Smooth muscle cell (in vitro differentiated cells): ENCODE results near the gene HNF1B. TPM values are rescaled to one million over a fixed set of nuclear protein-coding genes. Genes with fewer than 3 reads are reported as not detected.

Experiments used
- DNase-seq: peaks from one replicate; lab custom pipeline; 2025; ENCODE audit not compliant: unreplicated experiment; lab: John Stamatoyannopoulos, UW
- H2AFZ ChIP-seq: fragments of 200-600 bp; sonication (generic); 2 replicates; pipeline ENCODE4 v1.6.0; 2016; ENCODE audit warnings: antibody characterized with exemption, low read depth, mild to moderate bottlenecking
- H3F3A ChIP-seq: fragments of 200-600 bp; sonication (generic); 2 replicates; pipeline ENCODE4 v1.6.0; 2017; ENCODE audit warnings: antibody characterized with exemption, low read depth
- H3K27ac ChIP-seq: fragments of 200-600 bp; sonication (generic); 2 replicates; pipeline ENCODE4 v1.5.1; 2016; ENCODE audit warnings: low read depth, mild to moderate bottlenecking
- H3K27me3 ChIP-seq: fragments of 200-600 bp; sonication (generic); 2 replicates; pipeline ENCODE4 v1.6.1; 2016; ENCODE audit warnings: low read depth, mild to moderate bottlenecking
- H3K36me3 ChIP-seq: fragments of 200-600 bp; sonication (generic); 2 replicates; pipeline ENCODE4 v1.5.1; 2016; ENCODE audit warnings: low read depth
- H3K4me1 ChIP-seq: fragments of 200-600 bp; sonication (generic); 2 replicates; pipeline ENCODE4 v1.5.1; 2016; ENCODE audit warnings: low read depth
- H3K4me2 ChIP-seq: fragments of 200-600 bp; sonication (generic); 2 replicates; pipeline ENCODE4 v1.6.0; 2016; ENCODE audit warnings: mild to moderate bottlenecking
- H3K4me3 ChIP-seq: fragments of 200-600 bp; sonication (generic); 2 replicates; pipeline ENCODE4 v1.5.1; 2016; ENCODE audit warnings: mild to moderate bottlenecking
- H3K79me2 ChIP-seq: fragments of 200-600 bp; sonication (generic); 2 replicates; pipeline ENCODE4 v1.6.0; 2016; ENCODE audit warnings: low read depth, mild to moderate bottlenecking
- H3K9ac ChIP-seq: fragments of 200-600 bp; sonication (generic); 2 replicates; pipeline ENCODE4 v1.6.0; 2016; ENCODE audit warnings: low read depth
- H3K9me3 ChIP-seq: fragments of 200-600 bp; sonication (generic); replicated peaks from 2 replicates; pipeline ENCODE4 v1.5.1; 2016; ENCODE audit warnings: low read depth
- H4K20me1 ChIP-seq: fragments of 200-600 bp; sonication (generic); 2 replicates; pipeline ENCODE4 v1.6.0; 2016; ENCODE audit warnings: low read depth
- CTCF ChIP-seq: fragments of 200-600 bp; sonication (generic); IDR thresholded peaks from 2 replicates; pipeline ENCODE4 v1.5.1; 2017; ENCODE audit warnings: borderline replicate concordance, mild to moderate bottlenecking, antibody characterized with exemption; ENCODE audit not compliant: insufficient read depth, poor library complexity, severe bottlenecking
- WGBS: methylation state at CpG from one replicate; pipeline ENCODE4 v1.1.7; 2016; ENCODE audit warnings: low lambda C conversion rate; 5-methylcytosine and 5-hydroxymethylcytosine counted together
- polyA plus RNA-seq: library from polyadenylated mRNA; unstranded; fragments of >200 nt; fragmentation: Nextera tagmentation; extraction: Ambion mirVana; gene quantifications from 2 replicates; pipeline ENCODE4 v1.2.1, GENCODE V29; 2016
- total RNA-seq: library from RNA; depleted of rRNA; stranded (reverse); fragments of >200 nt; gene quantifications from 2 replicates; pipeline ENCODE4 v1.2.3, GENCODE V29; 2014

The HNF1B gene
- total and polyA plus RNA-seq, 2 experiments from 2014 or later: not detected

GRCh38 chr17:37743612-37743874 lies 1.3 kb downstream of the HNF1B start:
- Histone ChIP-seq H3K4me3 (peak overlapping the region; percentile 51), H4K20me1 (no peaks in the 10 kb centered on the region), H3K4me1 (peaks cover 35% of the 10 kb centered on the region), H3K27me3 (peaks cover 100% of the 10 kb centered on the region), H3K36me3 (no peaks in the 10 kb centered on the region), H3K9me3 (no peaks in the 10 kb centered on the region), H3K79me2 (no peaks in the 10 kb centered on the region), H3K27ac (no peak overlapping the region), H3F3A (no peaks in the 10 kb centered on the region), H3K9ac (no peak overlapping the region), H3K4me2 (peak overlapping the region; percentile 90), H2AFZ (peak overlapping the region; percentile 46)
- TF ChIP-seq CTCF: no peak
- 2% methylated on average over 19 of the region's 19 CpGs for whole genome bisulfite sequencing
- DNase-seq: no peak

- Histone ChIP-seq H3K4me2 (peak overlapping the region; percentile 90), H3K27ac (no peak overlapping the region), H3K9me3 (no peaks in the 10 kb centered on the region), H3K27me3 (peaks cover 99% of the 10 kb centered on the region), H2AFZ (peak overlapping the region; percentile 46), H3K9ac (no peak overlapping the region), H3K4me1 (peaks cover 35% of the 10 kb centered on the region), H3K36me3 (no peaks in the 10 kb centered on the region), H3K79me2 (no peaks in the 10 kb centered on the region), H3F3A (no peaks in the 10 kb centered on the region), H4K20me1 (no peaks in the 10 kb centered on the region), H3K4me3 (peak overlapping the region; percentile 51)
- no peak for TF ChIP-seq CTCF
- DNase-seq: no peak
- WGBS: 4% methylated on average over 54 of the region's 76 CpGs
These were observed 1.9 kb downstream of the HNF1B start for GRCh38 chr17:37742762-37743611.

DNA sequence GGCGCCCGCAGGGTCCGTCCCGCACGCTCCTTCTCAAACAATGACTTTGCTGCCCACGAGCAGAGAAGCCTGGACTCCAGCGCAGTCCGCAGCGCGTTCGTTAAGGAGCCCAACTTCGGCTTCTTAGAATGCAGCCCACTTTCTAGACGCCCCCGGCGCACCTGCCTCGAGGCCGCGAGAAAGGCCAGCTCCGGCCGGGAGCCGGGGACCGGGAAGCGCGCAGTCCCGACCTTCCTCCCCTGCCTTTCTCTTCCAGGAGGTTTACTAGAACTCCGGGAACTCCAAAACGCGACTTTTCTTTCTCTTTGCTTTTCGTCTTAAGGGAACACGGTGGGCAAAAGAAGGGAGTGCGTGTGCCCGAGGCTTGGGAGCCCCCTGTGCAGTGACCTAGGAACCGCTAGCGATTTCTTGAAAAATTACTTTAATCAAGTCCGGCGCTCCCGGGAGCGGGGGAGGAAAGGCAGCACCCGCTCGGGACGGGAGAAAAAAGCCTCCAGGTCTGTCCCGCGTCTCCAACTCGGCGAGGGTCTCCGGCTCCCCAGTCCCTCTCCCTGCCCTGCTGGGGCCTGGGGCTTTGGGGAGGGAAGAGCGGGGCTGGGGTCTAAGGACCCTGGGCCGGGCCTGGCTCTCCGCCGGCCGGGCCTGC lies 2.6 kb downstream of the HNF1B start:
- no peak overlapping the region for H3K27ac ChIP-seq
- no peaks in the 10 kb centered on the region for H3K36me3 ChIP-seq
- no peaks in the 10 kb centered on the region for H3K79me2 ChIP-seq
- peaks cover 35% of the 10 kb centered on the region for H3K4me1 ChIP-seq
- DNase-seq: no peak
- no peaks in the 10 kb centered on the region for H4K20me1 ChIP-seq
- 2% methylated on average over 36 of the region's 51 CpGs for WGBS
- no peak for TF ChIP-seq CTCF
- peak overlapping the region; percentile 67 for H2AFZ ChIP-seq
- no peaks in the 10 kb centered on the region for H3F3A ChIP-seq
- H3K4me3 ChIP-seq: peak overlapping the region; percentile 51
- H3K9ac ChIP-seq: no peak overlapping the region
- peak overlapping the region; percentile 90 for H3K4me2 ChIP-seq
- H3K9me3 ChIP-seq: no peaks in the 10 kb centered on the region
- peaks cover 92% of the 10 kb centered on the region for H3K27me3 ChIP-seq
